HG02943 (cell line): ENCODE measurements around the gene KLC1.
A peak's percentile ranks its signal among the peaks of the same experiment; 100 is the strongest.

Source experiments
- ATAC-seq: cut with Tn5 transposase; IDR thresholded peaks from one replicate; pipeline ENCODE4 v1.9.1; 2021; ENCODE audit warnings: mild to moderate bottlenecking, low read depth, moderate library complexity; ENCODE audit not compliant: unreplicated experiment

The KLC1 gene

DNA sequence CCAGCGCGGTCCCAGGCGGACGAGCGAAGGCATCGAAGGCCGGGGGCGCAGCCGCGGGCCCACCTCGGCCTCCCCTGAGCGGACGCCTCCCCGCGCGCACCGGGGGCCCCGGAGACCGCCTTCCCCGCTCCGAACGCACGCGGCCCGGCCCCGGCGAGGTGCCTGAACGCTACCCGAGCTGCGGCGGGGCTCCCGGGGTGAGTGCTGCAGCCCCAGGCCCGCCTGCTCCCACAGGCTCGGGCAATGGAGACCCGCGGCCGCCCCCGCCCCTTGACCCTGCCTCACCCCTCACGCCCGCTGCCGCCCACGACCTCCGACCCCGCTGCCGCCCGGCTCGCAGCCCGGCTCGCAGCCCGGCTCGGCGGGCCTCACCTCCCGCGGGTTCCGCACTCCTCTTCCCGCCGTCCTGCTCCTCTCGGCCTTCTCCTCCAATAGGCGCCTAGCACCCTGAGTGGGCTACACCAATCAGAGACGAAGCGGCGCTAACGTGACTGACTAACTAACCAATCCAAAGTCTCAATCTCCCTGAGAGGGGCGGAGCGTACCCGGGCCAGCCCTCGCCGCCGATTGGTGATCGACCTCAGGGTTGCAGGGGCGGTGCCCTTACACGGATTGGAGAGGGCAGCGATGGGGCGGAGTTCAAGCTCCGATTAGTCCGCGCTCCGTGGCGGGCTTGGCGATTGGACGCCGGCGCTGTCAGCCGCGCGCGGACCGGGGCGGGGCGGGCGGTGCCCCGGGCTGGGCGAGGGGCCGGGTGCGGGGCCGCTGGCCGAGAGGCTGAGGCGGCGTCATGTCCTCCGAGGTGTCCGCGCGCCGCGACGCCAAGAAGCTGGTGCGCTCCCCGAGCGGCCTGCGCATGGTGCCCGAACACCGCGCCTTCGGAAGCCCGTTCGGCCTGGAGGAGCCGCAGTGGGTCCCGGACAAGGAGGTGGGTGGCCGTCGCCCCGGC lies 86.3 kb downstream of the KLC1 start, which contains the start of the genes XRCC3 and ZFYVE21:
Gene XRCC3 (minus strand): TSS at position 400 of the 949 bp plus-strand sequence. CDS start 4,364 bp downstream, outside the sequence.
Gene ZFYVE21 (plus strand): TSS at position 759 of the 949 bp plus-strand sequence. CDS start 32 bp downstream, at position 791.
- ATAC-seq: peak; percentile 94

DNA sequence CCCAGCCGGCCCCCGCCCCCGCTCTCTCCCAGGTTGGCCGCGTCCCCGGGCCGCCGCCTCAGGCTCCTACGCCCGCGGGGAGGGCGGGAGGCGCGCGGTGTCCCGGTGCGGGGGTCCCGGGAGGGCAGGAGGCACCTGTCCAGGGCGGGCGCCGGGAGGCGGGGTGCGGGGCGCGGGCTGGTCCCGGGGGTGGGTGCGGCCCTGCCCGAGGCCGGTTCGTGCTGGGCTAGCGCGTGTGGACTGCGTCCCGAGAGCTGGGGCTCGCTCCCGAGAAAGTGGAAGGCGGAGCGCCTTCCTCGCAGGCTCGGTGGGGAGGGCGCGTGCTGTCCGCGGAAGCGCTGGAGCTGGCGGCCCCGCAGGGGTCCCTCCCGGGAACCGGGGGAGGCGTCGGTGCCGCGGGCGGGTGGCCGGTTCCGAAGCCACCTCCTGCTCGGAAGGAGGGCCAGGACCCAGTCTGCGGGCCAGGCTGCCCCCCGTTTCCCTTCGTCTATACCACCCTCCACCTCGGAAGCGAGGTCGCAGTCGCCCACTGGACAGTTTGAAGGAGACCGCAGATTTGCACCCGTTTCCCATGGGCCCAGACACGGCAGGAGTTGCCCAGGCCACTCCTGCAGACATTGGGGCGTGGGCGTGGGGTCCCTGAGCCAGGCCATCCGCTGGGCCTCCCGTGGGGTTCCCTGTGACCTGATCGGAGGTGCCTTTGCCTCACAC lies 87.2 kb downstream of the KLC1 start:
- no peak for ATAC-seq

DNA sequence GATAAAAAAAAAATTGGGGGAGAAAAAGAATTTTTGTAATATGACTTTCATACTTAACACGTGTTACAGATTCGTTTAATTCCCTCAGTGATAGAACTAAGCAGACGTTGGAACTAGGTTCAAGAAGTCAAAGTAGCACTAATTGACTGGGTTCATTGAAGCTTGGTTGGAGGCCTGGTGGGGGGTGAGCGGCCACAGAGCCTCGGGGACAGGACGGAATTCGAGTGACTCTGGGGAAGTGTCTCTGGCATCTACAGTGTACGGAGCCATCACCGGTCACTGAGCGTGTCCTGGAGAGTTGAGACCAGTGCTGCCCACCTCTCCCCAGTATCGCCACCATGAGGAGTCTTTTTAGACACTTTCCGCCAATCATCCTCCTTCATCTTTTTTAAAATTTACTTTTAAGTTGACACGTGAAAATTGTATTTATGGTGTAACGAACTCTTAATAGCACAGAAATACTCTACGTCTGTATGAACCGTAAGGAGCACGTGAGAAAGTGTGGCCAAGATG lies 87.9 kb downstream of the KLC1 start:
- no peak for ATAC-seq

DNA sequence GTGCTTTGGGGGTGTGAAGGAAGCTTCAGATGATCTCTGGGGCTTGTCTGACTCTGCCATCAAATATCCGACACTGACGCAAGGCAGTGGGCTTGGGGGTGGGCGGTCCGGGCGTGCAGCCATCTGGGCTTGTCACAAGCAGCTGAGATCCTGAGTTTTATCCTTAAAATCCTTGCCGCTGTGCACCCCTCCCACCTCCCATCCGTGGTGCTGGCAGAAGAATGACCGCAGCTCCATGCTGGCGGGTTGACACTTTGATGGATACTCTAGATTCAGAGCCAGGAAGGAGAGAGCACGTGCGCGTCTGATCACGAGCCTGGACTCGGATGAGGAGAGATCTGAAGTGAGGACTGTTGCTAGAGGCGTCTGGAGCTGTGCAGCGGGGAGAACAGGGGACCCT lies 89.6 kb downstream of the KLC1 start:
- no peak for ATAC-seq

DNA sequence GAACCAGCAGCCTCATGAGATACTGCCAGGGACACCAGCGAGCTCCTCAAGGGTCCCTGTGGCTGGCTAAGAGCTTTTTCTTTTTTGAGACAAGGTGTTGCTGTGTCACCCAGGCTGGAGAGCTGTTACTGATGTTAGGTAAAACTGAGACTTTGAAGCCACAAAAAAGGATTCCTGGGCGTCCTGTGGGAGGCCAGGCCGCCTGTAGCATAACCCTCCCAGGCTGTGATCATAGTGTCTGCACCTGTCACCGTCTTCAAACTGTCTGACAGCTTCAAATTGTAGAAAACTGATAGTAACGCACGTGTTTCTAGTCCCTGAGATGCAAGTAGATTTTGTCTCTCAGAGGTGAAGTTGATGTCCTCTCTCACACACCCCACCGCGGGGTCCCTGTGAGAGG lies 90.7 kb downstream of the KLC1 start:
- ATAC-seq: no peak

DNA sequence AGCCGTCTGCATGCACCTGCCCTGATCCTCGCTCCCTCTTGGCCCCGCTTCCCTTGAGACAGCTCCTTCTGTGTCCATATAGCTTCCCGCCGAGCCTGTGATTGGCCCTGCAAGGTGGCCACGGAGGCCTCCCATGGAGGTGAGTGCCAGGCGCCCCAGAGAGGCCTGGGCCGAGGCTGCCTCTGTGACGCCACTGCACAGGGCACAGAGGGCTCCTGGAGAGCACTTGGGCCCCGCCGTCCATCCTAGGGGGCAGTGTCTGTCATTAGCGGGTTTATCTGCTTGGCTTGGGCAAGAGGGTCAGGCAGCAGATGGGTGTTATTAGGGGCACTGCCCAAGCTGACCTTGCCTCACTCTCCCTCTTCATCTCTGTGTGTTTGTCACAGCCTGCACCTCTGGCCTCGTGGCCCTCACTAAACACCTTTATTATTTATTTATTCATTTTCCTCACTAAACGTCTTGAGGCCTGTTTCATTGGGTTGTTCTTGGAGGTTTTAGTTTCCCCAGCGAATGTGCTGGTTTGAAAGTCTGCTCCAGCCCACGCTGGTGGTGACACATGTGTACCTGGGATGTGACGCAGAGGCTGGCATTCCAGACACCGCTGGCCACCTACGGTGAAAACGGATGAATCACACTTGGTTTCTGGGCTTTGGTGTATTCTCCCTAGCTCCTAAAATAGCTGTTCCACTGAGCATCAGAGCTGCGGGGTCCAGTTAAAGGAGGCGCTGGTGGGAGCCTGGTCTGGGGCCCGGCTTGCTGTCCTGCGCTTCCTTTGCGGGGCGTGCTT lies 92.5 kb downstream of the KLC1 start:
- ATAC-seq: no peak

DNA sequence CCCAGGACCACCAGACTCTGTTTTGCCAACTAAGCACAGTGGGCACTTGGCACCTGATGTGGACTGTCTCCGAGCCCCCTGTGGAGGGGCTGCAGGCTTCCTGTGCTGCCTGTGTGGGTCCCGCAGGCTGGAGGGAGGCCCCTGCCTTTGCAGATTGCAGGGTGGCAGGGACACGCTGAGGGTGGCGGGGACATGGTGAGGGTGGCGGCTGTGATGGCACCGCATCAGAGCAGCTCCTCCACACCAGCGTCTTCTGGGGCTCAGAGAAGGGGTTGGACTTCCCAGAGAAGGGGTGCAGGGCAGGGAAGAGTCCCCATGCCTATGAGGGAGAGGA lies 94.7 kb downstream of the KLC1 start:
- no peak for ATAC-seq

DNA sequence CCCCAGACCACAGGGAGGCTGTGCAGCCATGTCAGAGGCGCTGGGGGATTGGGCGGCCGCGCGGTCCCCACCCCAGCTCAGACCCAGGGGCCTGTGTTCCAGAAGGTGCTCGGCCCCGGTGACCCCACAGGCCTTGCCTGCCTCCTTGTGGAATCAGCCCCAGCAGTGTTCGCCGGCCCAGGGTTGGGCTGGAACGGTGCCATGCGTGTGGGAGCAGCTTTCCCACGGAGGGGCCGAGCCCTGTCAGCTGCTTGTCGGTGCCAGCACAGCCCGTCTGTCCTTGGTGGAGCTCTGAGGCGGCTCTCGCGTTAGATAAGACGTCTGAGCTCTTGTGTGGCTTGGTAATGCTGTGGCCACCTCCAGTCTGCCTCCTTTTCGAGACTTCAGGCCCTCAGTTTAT lies 95.1 kb downstream of the KLC1 start:
- ATAC-seq: no peak

DNA sequence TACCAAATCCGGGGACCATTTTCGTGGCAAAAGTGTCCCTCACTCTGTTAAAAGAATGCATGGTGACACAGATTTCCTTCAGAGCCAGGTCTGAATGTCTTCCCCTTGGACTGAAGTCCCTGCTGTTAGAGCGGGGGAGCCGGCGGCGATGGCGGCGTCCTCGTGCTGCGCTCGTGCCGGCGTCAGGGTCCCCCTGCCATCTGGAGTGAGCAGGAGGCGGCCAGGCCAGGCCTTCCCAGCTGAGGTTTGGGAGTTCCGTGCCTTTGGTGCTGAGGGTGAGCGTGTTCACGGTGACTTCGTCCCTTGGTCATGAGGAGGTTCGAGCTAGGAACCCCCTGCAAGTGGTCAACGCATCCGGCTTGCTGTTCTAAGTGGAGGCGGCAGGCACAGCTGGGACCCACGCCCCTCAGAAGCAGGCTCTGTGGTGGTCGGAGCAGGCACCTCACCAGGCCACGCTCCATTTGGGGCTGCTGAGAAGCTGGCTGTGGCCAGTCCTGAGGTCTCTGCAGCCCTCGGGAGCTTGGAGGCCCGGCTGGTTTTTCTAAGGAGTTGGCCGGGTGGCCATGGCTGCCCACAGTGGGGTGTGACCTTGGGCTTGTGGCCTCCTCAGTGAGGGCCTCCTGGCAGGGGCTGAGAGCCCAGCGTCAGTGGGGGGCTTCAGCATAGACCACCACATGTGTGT lies 96.1 kb downstream of the KLC1 start:
- no peak for ATAC-seq

DNA sequence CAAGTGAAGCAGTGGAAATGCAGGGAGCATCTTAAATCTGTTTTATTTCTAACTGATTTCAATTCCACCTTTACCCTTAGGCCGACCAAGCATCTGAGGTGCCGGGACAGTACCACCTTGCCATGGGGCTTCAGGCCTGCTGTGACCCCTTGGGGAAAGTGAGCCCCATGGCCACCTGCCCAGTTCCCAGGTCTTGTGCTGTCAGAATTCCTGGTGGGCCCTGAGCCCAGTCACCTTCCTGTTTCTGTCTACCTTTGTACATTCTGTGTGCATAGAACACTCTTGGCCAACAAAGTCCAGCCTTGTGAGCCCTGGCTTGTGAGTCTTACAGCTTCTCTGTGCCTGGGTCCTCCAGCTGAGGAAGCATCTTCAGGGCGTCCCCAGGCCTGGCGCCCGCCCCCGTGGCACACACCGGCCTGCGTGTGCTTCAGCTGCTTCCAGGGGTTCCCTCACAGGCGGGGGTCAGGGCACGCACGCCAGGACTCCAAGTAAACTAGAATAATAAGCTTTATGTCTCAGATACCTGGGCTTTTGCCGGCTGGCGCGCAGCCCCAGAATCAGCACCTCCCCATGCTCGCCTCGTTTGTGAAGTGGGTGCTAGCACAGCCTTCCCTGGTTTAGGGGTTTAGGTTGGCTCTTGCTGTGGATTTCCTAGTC lies 96.9 kb downstream of the KLC1 start:
- ATAC-seq: no peak

DNA sequence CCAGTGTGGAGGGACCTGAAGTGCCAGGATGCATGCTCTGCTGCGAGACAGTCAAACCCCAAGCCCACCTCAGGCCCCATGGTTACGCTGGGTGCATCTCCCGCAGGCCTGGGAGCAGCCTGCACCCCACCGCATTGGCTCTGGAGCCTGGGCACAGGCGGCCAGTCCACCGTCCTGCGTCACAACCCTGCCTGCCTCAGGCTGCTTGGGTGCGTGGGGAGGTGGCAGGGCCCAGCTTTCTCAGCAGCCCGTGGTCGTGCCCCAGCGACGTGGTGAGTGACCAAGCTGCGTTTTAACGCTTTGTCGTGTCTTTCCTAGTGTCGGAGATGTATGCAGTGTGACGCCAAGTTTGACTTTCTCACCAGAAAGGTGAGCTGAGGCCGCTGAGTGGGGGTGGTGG lies 97.5 kb downstream of the KLC1 start:
- ATAC-seq: no peak

DNA sequence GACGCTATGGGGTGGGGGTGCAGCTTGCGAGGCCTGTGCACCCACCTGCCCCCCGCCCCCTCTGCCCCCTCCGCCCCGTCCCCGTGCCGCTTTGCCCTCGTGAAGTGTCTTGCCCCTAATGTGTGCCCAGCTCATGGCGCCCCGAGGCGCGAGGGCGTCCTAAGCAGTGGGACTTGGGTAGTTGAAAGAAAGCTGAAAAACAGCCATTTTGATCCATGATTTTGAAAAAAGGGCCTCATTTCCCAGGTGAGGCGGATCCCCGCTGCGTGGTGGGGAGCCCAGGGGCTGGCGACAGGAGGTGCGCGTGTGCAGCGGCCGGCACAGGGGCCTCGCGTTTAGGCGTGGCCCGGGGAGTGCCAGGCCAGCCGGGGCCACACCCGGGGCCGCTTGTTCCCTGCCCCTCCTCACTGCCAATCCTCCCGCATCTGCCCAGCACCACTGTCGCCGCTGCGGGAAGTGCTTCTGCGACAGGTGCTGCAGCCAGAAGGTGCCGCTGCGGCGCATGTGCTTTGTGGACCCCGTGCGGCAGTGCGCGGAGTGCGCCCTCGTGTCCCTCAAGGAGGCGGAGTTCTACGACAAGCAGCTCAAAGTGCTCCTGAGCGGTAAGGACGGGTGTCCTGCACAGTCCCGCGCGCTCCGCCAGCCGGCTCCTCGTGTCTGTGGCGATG lies 98.4 kb downstream of the KLC1 start:
- ATAC-seq: no peak

DNA sequence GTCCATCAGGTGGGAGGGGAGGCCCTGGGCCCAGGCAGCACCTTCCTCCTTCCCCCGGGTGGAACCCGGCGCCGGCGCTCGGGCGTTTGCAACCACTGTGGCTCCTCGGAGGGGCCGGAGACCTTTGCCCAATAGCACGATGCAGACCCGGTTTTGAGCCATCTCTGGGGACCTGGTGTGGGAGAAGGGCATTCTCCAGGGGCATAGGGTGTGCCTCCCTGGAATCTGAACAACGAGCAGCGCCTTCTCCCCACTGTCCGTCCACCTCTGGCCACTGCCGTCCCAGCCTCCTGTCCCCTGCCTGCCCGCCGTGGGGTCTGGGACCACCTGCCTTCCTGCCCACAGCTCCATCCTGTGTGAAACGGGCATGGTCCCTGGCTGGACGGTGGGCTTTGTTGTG lies 99.1 kb downstream of the KLC1 start:
- no peak for ATAC-seq

DNA sequence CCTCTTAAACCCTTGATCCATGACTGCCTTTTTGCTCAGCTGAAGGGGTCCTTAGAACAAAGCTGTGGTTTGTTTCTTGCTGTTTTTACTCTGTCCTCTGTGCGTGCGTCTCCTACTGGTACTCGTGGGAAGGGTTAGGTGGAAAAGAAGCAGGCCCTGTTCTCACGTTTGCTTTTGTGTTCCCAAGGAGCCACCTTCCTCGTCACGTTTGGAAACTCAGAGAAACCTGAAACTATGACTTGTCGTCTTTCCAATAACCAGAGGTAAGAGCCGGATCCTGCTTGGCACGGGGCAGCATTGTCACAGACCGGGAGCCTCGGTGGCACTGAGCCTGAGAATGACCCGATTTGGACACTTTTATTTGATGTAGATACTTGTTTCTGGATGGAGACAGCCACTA lies 99.7 kb downstream of the KLC1 start:
- no peak for ATAC-seq

DNA sequence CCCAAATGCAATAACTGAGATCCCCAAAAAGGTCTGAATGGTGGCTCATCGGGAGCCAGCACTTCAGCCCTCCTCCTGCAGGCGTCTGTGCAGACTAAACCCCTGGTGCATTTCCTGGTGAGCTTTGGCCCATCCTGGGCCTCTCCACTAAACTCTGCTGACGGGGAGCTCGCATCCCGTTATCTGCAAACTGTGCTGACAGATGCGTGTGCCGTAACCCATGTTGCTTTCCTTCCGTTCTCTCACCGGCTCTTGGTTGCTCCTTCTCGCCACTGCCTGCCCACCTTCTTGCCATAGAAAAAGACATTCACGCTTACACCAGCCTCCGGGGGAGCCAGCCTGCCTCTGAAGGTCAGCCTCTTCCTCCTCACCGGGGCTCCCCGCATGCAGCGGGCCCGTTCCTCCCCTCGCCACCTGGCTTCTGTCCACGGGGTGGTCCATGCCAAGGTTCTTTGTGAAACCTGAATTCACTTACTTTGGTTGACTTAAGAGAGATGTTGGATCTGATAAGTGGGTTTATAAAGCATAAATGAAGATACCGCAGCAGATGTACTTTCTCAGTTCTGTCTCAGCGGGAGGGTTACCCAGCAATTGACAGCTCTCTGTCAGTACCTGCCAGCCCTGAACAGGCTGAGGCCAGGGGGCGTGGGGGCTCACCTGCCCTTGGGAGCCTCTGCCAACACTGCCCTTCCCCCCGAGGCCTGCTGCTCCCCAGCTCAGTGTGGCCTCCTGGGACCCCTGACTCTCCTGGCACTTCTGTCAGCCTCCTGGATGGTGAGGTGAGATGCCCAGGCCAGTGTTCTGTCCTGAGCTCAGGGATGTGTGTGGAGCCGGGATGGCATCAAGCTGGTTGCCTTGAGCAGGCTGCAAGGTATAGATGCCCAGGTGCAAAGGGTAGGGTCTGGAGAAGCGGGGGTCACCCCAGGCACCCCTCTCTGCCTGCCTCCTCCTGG lies 100.8 kb downstream of the KLC1 start:
- no peak for ATAC-seq

DNA sequence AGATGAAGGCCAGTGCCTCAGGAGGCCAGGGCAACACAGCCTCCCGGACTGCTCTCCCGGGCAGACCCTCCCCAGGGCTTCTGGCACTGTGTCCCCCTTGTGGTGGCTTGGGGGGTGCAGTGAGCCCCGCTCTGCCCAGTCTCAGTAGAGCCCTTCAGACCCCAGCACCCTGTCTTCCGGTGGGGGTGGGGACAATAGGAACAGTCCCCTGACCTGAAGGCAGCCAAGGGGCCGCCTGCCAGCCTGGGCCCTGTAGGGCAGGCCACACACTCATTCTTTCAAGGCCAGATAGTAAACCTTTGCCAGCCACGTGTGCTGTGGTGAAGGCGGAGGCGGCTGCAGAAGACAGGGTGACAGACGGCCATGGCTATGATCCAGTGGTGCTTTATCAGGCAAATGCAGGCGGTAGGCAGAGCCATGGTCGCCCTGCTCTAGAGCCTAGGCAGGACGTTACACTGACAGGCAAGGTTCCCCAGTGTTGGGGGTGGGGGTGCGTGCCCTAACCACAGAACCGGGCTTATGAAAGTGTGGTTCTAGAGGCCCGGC lies 101.6 kb downstream of the KLC1 start:
- no peak for ATAC-seq

DNA sequence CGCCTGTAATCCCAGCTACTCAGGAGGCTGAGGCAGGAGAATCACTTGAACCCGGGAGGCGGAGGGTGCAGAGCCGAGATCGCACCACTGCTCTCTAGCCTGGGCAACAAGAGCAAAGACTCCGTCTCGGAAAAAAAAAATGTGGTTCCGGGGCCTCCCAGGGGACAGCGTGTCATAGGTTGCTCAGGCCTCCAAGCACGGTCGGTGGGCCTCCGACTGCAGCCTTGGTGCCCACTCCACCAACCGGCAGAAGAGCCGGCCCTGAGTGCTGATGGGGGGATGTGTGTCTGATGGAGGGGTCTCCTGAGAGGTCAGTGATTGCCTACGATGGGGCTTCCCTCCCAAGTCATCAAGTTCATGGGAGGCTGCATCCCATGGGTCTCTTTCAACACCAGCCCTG lies 102.5 kb downstream of the KLC1 start:
- no peak for ATAC-seq
